ENCODE data around the gene UBXN10. TPM values are rescaled to one million over a fixed set of nuclear protein-coding genes. Genes with fewer than 3 reads are reported as not detected.

UBXN10 gene
- total RNA-seq, 3 donors from 2014 or later (not counting 1 experiment from before 2014, with no cell fraction given): 2.5 to 3.6 (median 3.5) TPM

- H3K9me3 Mint-ChIP-seq: no peaks in the 10 kb centered on the region
- ATAC-seq (no peak), DNase-seq (no peak)
- no peaks in the 10 kb centered on the region for H3K27me3 ChIP-seq (ENCODE audit: control insufficient read depth, insufficient read depth, low read length)
- H3K4me1 Mint-ChIP-seq: no peaks in the 10 kb centered on the region
- H3K27ac Mint-ChIP-seq: no peak overlapping the region
- H3K36me3 ChIP-seq (ENCODE audit: control insufficient read depth, insufficient read depth, low read length): no peaks in the 10 kb centered on the region
- no peaks in the 10 kb centered on the region for H3K36me3 Mint-ChIP-seq
- no peak overlapping the region for H3K4me3 ChIP-seq (ENCODE audit: low read length)
- H3K9me3 ChIP-seq (ENCODE audit: control insufficient read depth, insufficient read depth, low read length): no peaks in the 10 kb centered on the region
- H3K27ac ChIP-seq (ENCODE audit: low read length): no peak overlapping the region
- no peak for TF ChIP-seq CTCF (IDR thresholded peaks at IDR 0.05)
- 60% methylated on average over 2 of the region's 2 CpGs for WGBS (ENCODE audit: insufficient coverage)
- peaks cover 15 to 27% of the 10 kb centered on the region in 2 donors for H3K27me3 Mint-ChIP-seq (ENCODE audit: low read depth in 2 of 2)
- intact Hi-C loops (cut with micrococcal nuclease): no loop called here
- H3K4me1 ChIP-seq (ENCODE audit: control insufficient read depth, insufficient read depth, low read length): no peaks in the 10 kb centered on the region
- H3K4me3 Mint-ChIP-seq: no peak overlapping the region
These were observed 15.1 kb downstream of the UBXN10 start for GRCh38 chr1:20200966-20201365.

GRCh38 chr1:20202166-20202565, 16.3 kb downstream of the UBXN10 start:
- intact Hi-C loops (cut with micrococcal nuclease): no loop called here
- Histone ChIP-seq H3K4me1 (ENCODE audit: control insufficient read depth, insufficient read depth, low read length) (no peaks in the 10 kb centered on the region), H3K27me3 (ENCODE audit: control insufficient read depth, insufficient read depth, low read length) (no peaks in the 10 kb centered on the region), H3K36me3 (ENCODE audit: control insufficient read depth, insufficient read depth, low read length) (no peaks in the 10 kb centered on the region), H3K4me3 (ENCODE audit: low read length) (no peak overlapping the region), H3K27ac (ENCODE audit: low read length) (no peak overlapping the region), H3K9me3 (ENCODE audit: control insufficient read depth, insufficient read depth, low read length) (no peaks in the 10 kb centered on the region)
- ATAC-seq (no peak), DNase-seq (no peak)
- TF ChIP-seq CTCF (IDR thresholded peaks at IDR 0.05): no peak
- no peaks in the 10 kb centered on the region for H3K9me3 Mint-ChIP-seq
- 90% methylated on average over 4 of the region's 5 CpGs for WGBS (ENCODE audit: insufficient coverage)
- peaks cover 12 to 27% of the 10 kb centered on the region in 2 donors for H3K27me3 Mint-ChIP-seq (ENCODE audit: low read depth in 2 of 2)
- H3K4me3 Mint-ChIP-seq: no peak overlapping the region
- no peaks in the 10 kb centered on the region for H3K36me3 Mint-ChIP-seq
- H3K4me1 Mint-ChIP-seq: no peaks in the 10 kb centered on the region
- no peak overlapping the region for H3K27ac Mint-ChIP-seq

GRCh38 chr1:20207546-20207945, 21.6 kb downstream of the UBXN10 start:
- Mint-ChIP-seq H3K27me3 (ENCODE audit: low read depth in 2 of 2) (peaks cover 10 to 16% of the 10 kb centered on the region in 2 donors), H3K36me3 (no peaks in the 10 kb centered on the region), H3K4me3 (no peak overlapping the region), H3K27ac (no peak overlapping the region), H3K4me1 (peaks cover 0 to 3% of the 10 kb centered on the region in 2 donors), H3K9me3 (no peaks in the 10 kb centered on the region)
- Histone ChIP-seq H3K27ac (ENCODE audit: low read length) (no peak overlapping the region), H3K27me3 (ENCODE audit: control insufficient read depth, insufficient read depth, low read length) (no peaks in the 10 kb centered on the region), H3K9me3 (ENCODE audit: control insufficient read depth, insufficient read depth, low read length) (no peaks in the 10 kb centered on the region), H3K4me1 (ENCODE audit: control insufficient read depth, insufficient read depth, low read length) (peaks cover 6% of the 10 kb centered on the region), H3K4me3 (ENCODE audit: low read length) (no peak overlapping the region), H3K36me3 (ENCODE audit: control insufficient read depth, insufficient read depth, low read length) (no peaks in the 10 kb centered on the region)
- WGBS (ENCODE audit: insufficient coverage): 92% methylated on average over 1 of the region's 4 CpGs
- intact Hi-C loops (cut with micrococcal nuclease): no loop called here
- ATAC-seq (no peak), DNase-seq (no peak)
- TF ChIP-seq CTCF (IDR thresholded peaks at IDR 0.05): no peak

GRCh38 chr1:20209471-20209870, 23.6 kb downstream of the UBXN10 start:
- Histone ChIP-seq H3K4me3 (ENCODE audit: low read length) (no peak overlapping the region), H3K27me3 (ENCODE audit: control insufficient read depth, insufficient read depth, low read length) (no peaks in the 10 kb centered on the region), H3K27ac (ENCODE audit: low read length) (no peak overlapping the region), H3K4me1 (ENCODE audit: control insufficient read depth, insufficient read depth, low read length) (peaks cover 13% of the 10 kb centered on the region), H3K9me3 (ENCODE audit: control insufficient read depth, insufficient read depth, low read length) (no peaks in the 10 kb centered on the region), H3K36me3 (ENCODE audit: control insufficient read depth, insufficient read depth, low read length) (no peaks in the 10 kb centered on the region)
- WGBS (ENCODE audit: insufficient coverage): 72% methylated on average over 4 of the region's 4 CpGs
- DNase-seq: no peak
- H3K36me3 Mint-ChIP-seq: no peaks in the 10 kb centered on the region
- H3K9me3 Mint-ChIP-seq: no peaks in the 10 kb centered on the region
- H3K4me1 Mint-ChIP-seq: peaks cover 0 to 9% of the 10 kb centered on the region in 2 donors
- no peak for TF ChIP-seq CTCF (IDR thresholded peaks at IDR 0.05)
- intact Hi-C loops (cut with micrococcal nuclease): no loop called here
- no peak overlapping the region for H3K4me3 Mint-ChIP-seq
- H3K27ac Mint-ChIP-seq: no peak overlapping the region
- peaks cover 16% of the 10 kb centered on the region in 2 donors for H3K27me3 Mint-ChIP-seq (ENCODE audit: low read depth in 2 of 2)
- ATAC-seq: no peak
